Activated naive CD8-positive, alpha-beta T cell (primary cell): ENCODE results near the gene MYH14.

Experiments
- H3K27ac Mint-ChIP-seq: one replicate; pipeline ENCODE4 v1.8.0; 2021; ENCODE audit warnings: mixed read lengths
- H3K27me3 Mint-ChIP-seq: one replicate; pipeline ENCODE4 v1.8.0; 2021; ENCODE audit warnings: mixed read lengths
- H3K36me3 Mint-ChIP-seq: one replicate; pipeline ENCODE4 v1.8.0; 2021; ENCODE audit warnings: mixed read lengths
- H3K4me1 Mint-ChIP-seq: one replicate; pipeline ENCODE4 v1.8.0; 2021; ENCODE audit warnings: low read depth, mixed read lengths
- H3K4me3 Mint-ChIP-seq: one replicate; pipeline ENCODE4 v1.8.0; 2021; ENCODE audit warnings: mild to moderate bottlenecking, mixed read lengths
- H3K9me3 Mint-ChIP-seq: one replicate; pipeline ENCODE4 v1.8.0; 2021; ENCODE audit warnings: low read depth, mixed read lengths

MYH14 gene

GRCh38 chr19:50181121-50181520 is 22.3 kb upstream of the MYH14 start:
- Mint-ChIP-seq H3K4me1 (no peaks in the 10 kb centered on the region), H3K27ac (no peak overlapping the region), H3K36me3 (no peaks in the 10 kb centered on the region), H3K4me3 (no peak overlapping the region), H3K27me3 (peaks cover 10% of the 10 kb centered on the region), H3K9me3 (no peaks in the 10 kb centered on the region)

- Mint-ChIP-seq H3K4me1 (no peaks in the 10 kb centered on the region), H3K27me3 (peaks cover 10% of the 10 kb centered on the region), H3K27ac (no peak overlapping the region), H3K9me3 (no peaks in the 10 kb centered on the region), H3K4me3 (no peak overlapping the region), H3K36me3 (no peaks in the 10 kb centered on the region)
These were observed 19.2 kb upstream of the MYH14 start for GRCh38 chr19:50184196-50184595.

GRCh38 chr19:50187937-50188336 is 15.5 kb upstream of the MYH14 start:
- Mint-ChIP-seq H3K27me3 (peaks cover 10% of the 10 kb centered on the region), H3K9me3 (no peaks in the 10 kb centered on the region), H3K27ac (no peak overlapping the region), H3K36me3 (no peaks in the 10 kb centered on the region), H3K4me1 (no peaks in the 10 kb centered on the region), H3K4me3 (no peak overlapping the region)

DNA sequence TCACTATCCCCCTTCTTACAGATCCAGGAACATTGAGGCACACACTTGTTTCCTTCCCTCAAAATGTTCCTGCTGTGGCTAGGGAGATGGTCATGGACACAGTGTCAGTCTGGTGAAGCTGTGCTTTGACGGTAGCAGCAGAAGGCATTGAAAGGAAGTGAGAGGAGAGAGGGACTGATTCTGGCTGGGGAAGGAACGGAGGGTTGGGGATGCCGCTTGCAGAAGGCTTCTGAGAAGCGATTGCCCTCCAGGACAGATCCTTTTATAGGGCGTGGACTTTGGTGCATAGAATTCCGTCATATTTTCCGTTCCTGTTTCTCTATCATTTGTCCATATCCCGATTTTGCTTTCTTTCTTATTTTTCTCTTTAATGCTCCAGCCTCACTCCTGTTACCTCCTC is 14.1 kb upstream of the MYH14 start:
- H3K27ac Mint-ChIP-seq: no peak overlapping the region
- H3K4me1 Mint-ChIP-seq: no peaks in the 10 kb centered on the region
- no peaks in the 10 kb centered on the region for H3K9me3 Mint-ChIP-seq
- peaks cover 15% of the 10 kb centered on the region for H3K27me3 Mint-ChIP-seq
- H3K36me3 Mint-ChIP-seq: no peaks in the 10 kb centered on the region
- H3K4me3 Mint-ChIP-seq: no peak overlapping the region

DNA sequence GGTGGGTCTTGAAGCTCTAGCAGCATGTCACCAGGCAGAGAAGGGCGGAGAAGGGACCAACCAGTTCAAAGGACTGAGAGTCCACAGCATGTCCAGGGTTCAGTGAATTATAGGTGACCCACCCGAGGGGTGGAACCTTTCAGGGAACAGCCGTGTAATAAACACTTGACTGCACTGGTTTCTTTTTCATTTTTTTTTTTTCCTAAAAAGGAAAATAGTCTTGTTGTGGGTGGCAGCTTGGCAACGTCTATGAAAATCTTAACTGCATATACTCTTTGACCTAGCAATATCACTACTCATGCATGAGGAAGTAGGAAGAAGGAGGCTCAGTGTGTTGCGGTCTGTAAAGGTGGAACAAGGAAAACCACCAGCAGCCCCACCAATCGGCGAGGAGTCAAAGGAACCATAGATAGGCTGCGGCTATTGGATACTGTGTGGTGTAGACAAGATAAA is 13.0 kb upstream of the MYH14 start:
- Mint-ChIP-seq H3K27me3 (peaks cover 15% of the 10 kb centered on the region), H3K27ac (no peak overlapping the region), H3K9me3 (no peaks in the 10 kb centered on the region), H3K4me3 (no peak overlapping the region), H3K36me3 (no peaks in the 10 kb centered on the region), H3K4me1 (no peaks in the 10 kb centered on the region)

DNA sequence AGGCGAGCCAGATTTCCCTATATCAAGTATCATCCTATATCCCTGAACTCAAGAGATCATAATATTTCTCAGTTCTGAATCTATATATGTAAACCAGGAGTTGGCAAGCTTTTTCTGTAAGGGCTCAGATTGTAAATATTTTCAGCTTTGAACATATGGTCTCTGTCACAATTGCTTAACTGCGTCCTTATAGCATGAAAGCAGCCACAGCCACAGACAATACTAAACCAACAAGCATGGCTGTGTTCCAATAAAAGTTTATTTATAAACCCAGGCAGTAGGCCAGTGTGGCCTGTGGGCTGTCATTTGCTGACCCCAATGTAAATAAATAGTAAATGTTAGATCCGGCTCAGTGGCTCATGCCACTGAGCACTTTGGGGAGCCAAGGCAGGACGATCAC is 12.2 kb upstream of the MYH14 start:
- no peaks in the 10 kb centered on the region for H3K36me3 Mint-ChIP-seq
- no peak overlapping the region for H3K4me3 Mint-ChIP-seq
- H3K4me1 Mint-ChIP-seq: no peaks in the 10 kb centered on the region
- no peak overlapping the region for H3K27ac Mint-ChIP-seq
- H3K27me3 Mint-ChIP-seq: peaks cover 20% of the 10 kb centered on the region
- no peaks in the 10 kb centered on the region for H3K9me3 Mint-ChIP-seq

DNA sequence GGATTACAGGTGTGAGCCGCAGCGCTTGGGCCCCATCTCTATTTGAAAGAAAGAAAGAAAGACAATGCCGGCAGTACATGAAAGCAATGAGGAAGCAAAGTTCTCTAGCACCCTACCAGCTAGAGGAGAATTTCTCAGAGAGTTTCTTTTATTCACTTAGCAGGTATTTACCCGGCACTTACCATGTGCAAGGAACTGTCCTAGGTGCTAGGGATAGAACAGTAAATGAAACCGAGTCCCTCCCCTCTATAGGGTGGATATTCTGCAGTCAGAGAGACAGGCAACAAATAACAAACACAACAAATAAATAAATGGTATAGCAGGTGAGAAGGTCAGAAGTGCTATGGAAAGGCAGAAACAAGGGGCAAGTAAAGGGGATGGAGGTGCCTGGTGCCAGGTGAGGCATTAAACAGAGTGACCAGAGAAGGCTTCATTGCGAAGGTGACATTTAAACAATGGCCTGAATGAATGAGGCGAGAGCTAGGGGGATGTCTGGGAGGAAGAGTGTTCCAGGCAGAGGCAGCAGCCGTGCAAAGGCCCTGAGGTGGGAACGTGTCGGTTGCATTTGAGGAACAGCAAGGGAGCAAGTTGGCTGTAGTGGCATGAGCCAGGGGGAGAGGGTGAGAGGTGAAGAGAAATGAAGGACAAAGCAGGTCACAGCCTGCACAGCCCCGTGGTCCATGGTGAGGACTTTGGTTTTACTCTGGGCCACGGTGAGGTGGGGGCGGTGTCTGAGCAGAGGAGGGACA is 10.8 kb upstream of the MYH14 start:
- no peak overlapping the region for H3K27ac Mint-ChIP-seq
- H3K36me3 Mint-ChIP-seq: no peaks in the 10 kb centered on the region
- no peaks in the 10 kb centered on the region for H3K4me1 Mint-ChIP-seq

GRCh38 chr19:50195224-50195623 is 8.2 kb upstream of the MYH14 start:
- Mint-ChIP-seq H3K27me3 (peaks cover 32% of the 10 kb centered on the region), H3K4me1 (no peaks in the 10 kb centered on the region), H3K27ac (no peak overlapping the region)

More for the DNA sequence above, 10.8 kb upstream of the MYH14 start:
- H3K9me3 Mint-ChIP-seq: no peaks in the 10 kb centered on the region
- no peak overlapping the region for H3K4me3 Mint-ChIP-seq
- H3K27me3 Mint-ChIP-seq: peaks cover 25% of the 10 kb centered on the region

GRCh38 chr19:50196322-50196932 is 7.0 kb upstream of the MYH14 start:
- Mint-ChIP-seq H3K27me3 (peaks cover 35% of the 10 kb centered on the region), H3K9me3 (no peaks in the 10 kb centered on the region), H3K4me3 (no peak overlapping the region), H3K27ac (no peak overlapping the region), H3K4me1 (no peaks in the 10 kb centered on the region), H3K36me3 (no peaks in the 10 kb centered on the region)

More at GRCh38 chr19:50195224-50195623, 8.2 kb upstream of the MYH14 start:
- Mint-ChIP-seq H3K36me3 (no peaks in the 10 kb centered on the region), H3K9me3 (no peaks in the 10 kb centered on the region), H3K4me3 (no peak overlapping the region)

DNA sequence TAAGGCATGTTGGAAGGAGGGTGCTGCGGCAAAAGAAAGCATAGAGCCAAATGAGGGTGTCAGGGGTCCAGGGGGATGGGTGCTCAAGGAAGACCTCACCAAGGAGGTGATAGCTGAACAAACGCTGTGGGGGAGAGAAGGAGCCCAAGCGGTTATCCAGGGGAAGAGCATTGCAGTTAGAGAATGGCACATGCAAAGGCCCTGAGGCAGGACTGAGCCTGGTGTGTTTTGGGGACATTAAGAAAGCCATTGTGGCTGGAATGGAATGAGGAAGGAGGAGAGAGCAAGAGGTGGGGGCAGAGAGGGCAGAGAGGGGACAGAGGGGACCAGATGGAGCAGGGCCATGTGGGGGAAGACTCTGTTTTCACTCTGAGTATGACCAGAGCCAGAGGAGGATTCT is 6.1 kb upstream of the MYH14 start:
- H3K27me3 Mint-ChIP-seq: peaks cover 40% of the 10 kb centered on the region
- H3K4me3 Mint-ChIP-seq: no peak overlapping the region
- no peaks in the 10 kb centered on the region for H3K9me3 Mint-ChIP-seq
- no peaks in the 10 kb centered on the region for H3K4me1 Mint-ChIP-seq
- no peaks in the 10 kb centered on the region for H3K36me3 Mint-ChIP-seq
- no peak overlapping the region for H3K27ac Mint-ChIP-seq

DNA sequence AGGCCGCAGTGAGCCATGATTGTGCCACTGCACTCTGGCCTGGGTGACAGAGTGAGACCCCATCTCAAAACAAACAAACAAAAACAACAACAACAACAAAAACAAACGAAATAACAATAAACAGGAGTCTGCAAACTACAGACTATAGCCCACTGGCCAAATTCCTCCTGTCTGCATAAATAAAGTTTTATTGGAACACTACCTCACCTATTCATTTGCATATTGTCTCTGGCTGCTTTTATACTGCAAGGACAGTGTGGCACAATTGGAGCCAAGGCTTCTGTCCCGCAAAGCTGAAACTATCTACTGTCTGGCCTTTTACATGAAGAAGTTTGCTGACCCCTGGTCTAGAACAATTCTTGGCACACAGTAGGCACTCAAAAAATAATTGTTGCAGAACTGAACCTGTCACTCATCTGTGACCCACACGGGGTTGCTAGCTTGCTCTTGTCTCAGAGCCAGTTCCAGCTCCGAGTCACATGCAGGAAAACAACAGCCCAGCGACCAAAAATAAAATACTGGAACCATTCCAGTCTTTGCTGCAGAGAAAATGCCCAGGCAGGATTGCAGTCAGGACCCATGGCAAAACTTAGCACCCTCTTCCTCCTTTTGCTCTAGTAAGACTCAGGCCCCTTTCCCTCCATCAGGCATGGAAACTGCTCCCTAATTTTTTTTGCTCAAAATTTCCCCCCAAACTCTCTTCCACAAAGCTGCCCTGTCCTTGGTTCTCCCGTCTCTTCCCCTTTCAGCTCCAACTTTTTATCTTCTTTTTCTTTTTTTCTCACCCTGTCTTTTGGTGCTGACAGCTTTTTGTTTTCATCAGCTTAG is 4.8 kb upstream of the MYH14 start:
- no peaks in the 10 kb centered on the region for H3K9me3 Mint-ChIP-seq
- no peaks in the 10 kb centered on the region for H3K4me1 Mint-ChIP-seq
- H3K4me3 Mint-ChIP-seq: no peak overlapping the region
- peaks cover 38% of the 10 kb centered on the region for H3K27me3 Mint-ChIP-seq
- no peaks in the 10 kb centered on the region for H3K36me3 Mint-ChIP-seq
- no peak overlapping the region for H3K27ac Mint-ChIP-seq

DNA sequence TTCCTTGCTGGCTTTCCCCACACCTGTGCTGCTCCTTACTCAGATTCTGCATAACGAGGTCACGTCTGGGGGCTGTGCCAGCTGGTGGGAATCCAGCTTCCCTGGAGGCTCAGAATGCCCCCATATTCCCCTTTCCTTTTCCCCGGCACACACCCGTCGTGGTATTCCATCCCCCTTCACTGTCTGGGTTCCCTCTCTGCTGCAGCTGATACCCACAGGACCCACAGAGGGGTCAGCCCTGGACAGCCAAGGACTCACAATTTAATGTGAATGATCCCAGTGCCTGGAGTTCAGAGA is 4.2 kb upstream of the MYH14 start:
- Mint-ChIP-seq H3K36me3 (no peaks in the 10 kb centered on the region), H3K27me3 (peaks cover 37% of the 10 kb centered on the region), H3K27ac (no peak overlapping the region), H3K9me3 (no peaks in the 10 kb centered on the region), H3K4me1 (peaks cover 2% of the 10 kb centered on the region), H3K4me3 (no peak overlapping the region)

DNA sequence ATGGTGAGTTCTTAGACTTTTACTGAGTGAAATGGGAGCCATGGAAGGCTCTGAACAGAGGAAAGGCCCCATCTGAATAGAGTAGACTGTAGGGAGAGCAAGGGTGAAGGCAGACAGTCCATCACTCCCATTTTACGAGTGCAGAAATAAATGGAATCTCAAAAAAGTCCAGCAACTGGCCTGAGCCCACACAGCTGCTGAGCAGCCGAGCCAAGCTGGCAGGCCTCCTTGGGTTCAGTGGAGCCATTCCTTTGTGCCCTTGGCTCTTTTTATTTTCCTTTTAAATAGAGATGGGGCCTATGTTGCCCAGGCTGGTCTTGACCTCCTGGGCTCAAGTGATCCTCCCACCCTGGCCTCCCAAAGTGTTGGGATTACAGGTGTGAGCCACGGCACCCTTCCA is 1.0 kb upstream of the MYH14 start:
- Mint-ChIP-seq H3K36me3 (no peaks in the 10 kb centered on the region), H3K27me3 (peaks cover 37% of the 10 kb centered on the region)

GRCh38 chr19:50202962-50203280 is 501 bp upstream of the MYH14 start:
- H3K4me3 Mint-ChIP-seq: no peak overlapping the region
- H3K27me3 Mint-ChIP-seq: peaks cover 39% of the 10 kb centered on the region
- no peaks in the 10 kb centered on the region for H3K36me3 Mint-ChIP-seq

More for the DNA sequence above, 1.0 kb upstream of the MYH14 start:
- Mint-ChIP-seq H3K4me3 (no peak overlapping the region), H3K4me1 (peaks cover 4% of the 10 kb centered on the region), H3K9me3 (no peaks in the 10 kb centered on the region), H3K27ac (no peak overlapping the region)

DNA sequence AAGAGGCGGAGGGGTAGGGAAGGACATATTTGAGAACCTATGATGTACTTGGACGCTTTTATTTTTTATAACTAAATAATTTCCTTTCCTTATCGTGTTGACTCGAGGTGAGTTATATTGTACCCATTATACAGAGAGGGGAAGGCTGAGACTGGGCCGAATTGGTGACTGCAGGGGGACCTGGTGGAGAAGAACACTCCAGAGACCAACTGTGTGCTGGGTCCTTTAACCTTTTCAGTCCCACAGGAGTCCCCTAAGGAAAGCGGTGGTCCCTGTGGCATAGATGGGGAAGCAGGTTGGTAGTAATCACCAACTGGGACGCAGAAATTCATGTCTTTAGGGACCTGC is 633 bp downstream of the MYH14 start:
- peaks cover 32% of the 10 kb centered on the region for H3K27me3 Mint-ChIP-seq
- H3K36me3 Mint-ChIP-seq: no peaks in the 10 kb centered on the region
- no peaks in the 10 kb centered on the region for H3K9me3 Mint-ChIP-seq
- H3K4me3 Mint-ChIP-seq: no peak overlapping the region
- no peak overlapping the region for H3K27ac Mint-ChIP-seq
- H3K4me1 Mint-ChIP-seq: peaks cover 4% of the 10 kb centered on the region

More at GRCh38 chr19:50202962-50203280, 501 bp upstream of the MYH14 start:
- H3K27ac Mint-ChIP-seq: no peak overlapping the region
- peaks cover 4% of the 10 kb centered on the region for H3K4me1 Mint-ChIP-seq
- no peaks in the 10 kb centered on the region for H3K9me3 Mint-ChIP-seq
